IMR-90 (cell line): ENCODE data around the gene MGAT5B. TPM values are rescaled to one million over a fixed set of nuclear protein-coding genes. Genes with fewer than 3 reads are reported as not detected.

Experiments used
- ATAC-seq: fragments of 200-7000 bp; cut with Tn5 transposase; 2 replicates; pipeline ENCODE4 v1.9.1; 2020; ENCODE audit warnings: low read depth, mild to moderate bottlenecking, moderate library complexity
- BruUV-seq: library from RNA; stranded (reverse); fragments of 400-500 nt; replicated peaks from 2 replicates; lab custom pipeline; 2021; lab: Mats Ljungman, UMichigan
- CTCF ChIA-PET: fragments of 300-600 bp; formaldehyde crosslinking; extraction: SDS; loops from one replicate; lab custom pipeline; 2021; ENCODE audit warnings: antibody characterized with exemption; lab: Yijun Ruan, JAX
- POLR2A ChIA-PET: fragments of 300-600 bp; sonication (Branson Sonifier 250); formaldehyde crosslinking; loops from one replicate; lab custom pipeline; 2022; ENCODE audit warnings: antibody characterized with exemption; ENCODE audit not compliant: unreplicated experiment; lab: Charles Lee
- DNase-seq: peaks from one replicate; pipeline ENCODE4 v3.0.0; 2013
- H2AFZ ChIP-seq: replicated peaks from 2 replicates; pipeline ENCODE3; 2013; ENCODE audit warnings: low read length, mild to moderate bottlenecking; ENCODE audit not compliant: poor library complexity
- H2AK5ac ChIP-seq: 2 replicates; pipeline ENCODE4 v1.6.1; 2013; ENCODE audit warnings: low read depth, low read length, inconsistent platforms
- H2AK9ac ChIP-seq: replicated peaks from 2 replicates; pipeline ENCODE3; 2013; ENCODE audit warnings: mild to moderate bottlenecking, low read depth, low read length, moderate library complexity; ENCODE audit not compliant: poor library complexity
- H2BK120ac ChIP-seq: 2 replicates; pipeline ENCODE4 v1.6.1; 2013; ENCODE audit warnings: low read depth, low read length, inconsistent platforms
- H2BK15ac ChIP-seq: 3 replicates; pipeline ENCODE4 v1.6.1; 2013; ENCODE audit warnings: low read depth, low read length, inconsistent platforms
- H2BK20ac ChIP-seq: 2 replicates; pipeline ENCODE4 v1.6.1; 2013; ENCODE audit warnings: low read depth, mild to moderate bottlenecking, inconsistent platforms, low read length, moderate library complexity
- H2BK5ac ChIP-seq: 2 replicates; pipeline ENCODE4 v1.6.1; 2013; ENCODE audit warnings: mild to moderate bottlenecking, low read depth, low read length, inconsistent platforms; ENCODE audit not compliant: poor library complexity, severe bottlenecking
- H3K14ac ChIP-seq: replicated peaks from 2 replicates; pipeline ENCODE4 v1.6.1; 2013; ENCODE audit warnings: low read depth, low read length, inconsistent platforms
- H3K18ac ChIP-seq: 2 replicates; pipeline ENCODE4 v1.6.1; 2013; ENCODE audit warnings: low read depth, low read length, control low read depth
- H3K23ac ChIP-seq: 2 replicates; pipeline ENCODE4 v1.6.1; 2013; ENCODE audit warnings: low read depth, low read length, inconsistent platforms
- H3K27ac ChIP-seq: 2 replicates; pipeline ENCODE4 v1.5.1; 2013; ENCODE audit warnings: mild to moderate bottlenecking, control low read depth, low read length; ENCODE audit not compliant: insufficient read depth
- H3K27me3 ChIP-seq: 2 replicates; pipeline ENCODE4 v1.6.1; 2013; ENCODE audit warnings: low read length; ENCODE audit not compliant: control insufficient read depth, insufficient read depth
- H3K36me3 ChIP-seq: 2 replicates; pipeline ENCODE4 v1.6.1; 2013; ENCODE audit warnings: low read length, mixed read lengths; ENCODE audit not compliant: control insufficient read depth, insufficient read depth
- H3K4ac ChIP-seq: 2 replicates; pipeline ENCODE4 v1.6.1; 2013; ENCODE audit warnings: low read depth, low read length, inconsistent platforms
- H3K4me1 ChIP-seq: 2 replicates; pipeline ENCODE4 v1.6.1; 2013; ENCODE audit warnings: low read length, mixed read lengths; ENCODE audit not compliant: control insufficient read depth, insufficient read depth
- H3K4me2 ChIP-seq: 2 replicates; pipeline ENCODE4 v1.6.1; 2013; ENCODE audit warnings: low read depth, mild to moderate bottlenecking, control low read depth, low read length, moderate library complexity
- H3K4me3 ChIP-seq: 2 replicates; pipeline ENCODE4 v1.5.1; 2013; ENCODE audit warnings: low read depth, mild to moderate bottlenecking, control low read depth, low read length, moderate library complexity; ENCODE audit not compliant: insufficient read depth
- H3K56ac ChIP-seq: 2 replicates; pipeline ENCODE4 v1.6.1; 2013; ENCODE audit warnings: low read length, inconsistent platforms; ENCODE audit not compliant: insufficient read depth; ENCODE audit errors: extremely low read depth
- H3K79me1 ChIP-seq, 2 experiments: 2 replicates each; pipeline ENCODE4 v1.6.1; 2013; ENCODE audit warnings: low read length in 2 of 2, inconsistent platforms in 1 of 2, low read depth in 1 of 2
- H3K9ac ChIP-seq: 2 replicates; pipeline ENCODE4 v1.6.1; 2013; ENCODE audit warnings: low read depth, low read length, control low read depth
- H3K9me1 ChIP-seq: 2 replicates; pipeline ENCODE4 v1.6.1; 2013; ENCODE audit warnings: low read length, inconsistent platforms; ENCODE audit not compliant: insufficient read depth
- H3K9me3 ChIP-seq: 2 replicates; pipeline ENCODE4 v1.6.1; 2013; ENCODE audit warnings: low read length; ENCODE audit not compliant: control insufficient read depth, insufficient read depth
- H4K20me1 ChIP-seq: 2 replicates; pipeline ENCODE4 v1.6.1; 2013; ENCODE audit warnings: low read length, inconsistent platforms; ENCODE audit not compliant: insufficient read depth
- H4K5ac ChIP-seq: 2 replicates; pipeline ENCODE4 v1.6.1; 2013; ENCODE audit warnings: mild to moderate bottlenecking, low read depth, low read length, control low read depth
- H4K8ac ChIP-seq, 2 experiments: 2 replicates each; pipeline ENCODE4 v1.6.1; 2013; ENCODE audit warnings: low read depth in 2 of 2, low read length in 2 of 2, control low read depth in 1 of 2, inconsistent platforms in 1 of 2
- H4K91ac ChIP-seq: 2 replicates; pipeline ENCODE4 v1.6.1; 2013; ENCODE audit warnings: low read depth, low read length, inconsistent platforms; ENCODE audit not compliant: insufficient read depth
- CEBPB ChIP-seq: IDR thresholded peaks from 2 replicates; pipeline ENCODE4 v1.6.1; 2012; ENCODE audit warnings: low read depth, low read length, improper control_type of control experiment
- CHD1 ChIP-seq: IDR thresholded peaks from 2 replicates; pipeline ENCODE4 v1.6.1; 2012; ENCODE audit warnings: low read depth, low read length, improper control_type of control experiment
- FOS ChIP-seq: fragments of 150-350 bp; IDR thresholded peaks from 2 replicates; pipeline ENCODE4 v1.6.1; 2016; ENCODE audit warnings: low read depth, low read length
- MAFK ChIP-seq: IDR thresholded peaks from 2 replicates; pipeline ENCODE4 v1.6.1; 2012; ENCODE audit warnings: low read depth, low read length, improper control_type of control experiment
- MAZ ChIP-seq: IDR thresholded peaks from 2 replicates; pipeline ENCODE4 v1.6.1; 2012; ENCODE audit warnings: low read depth, mild to moderate bottlenecking, low read length, improper control_type of control experiment, moderate library complexity, borderline replicate concordance
- MXI1 ChIP-seq: IDR thresholded peaks from 2 replicates; pipeline ENCODE4 v1.6.1; 2012; ENCODE audit warnings: low read depth, mild to moderate bottlenecking, low read length, moderate library complexity, borderline replicate concordance
- RAD21 ChIP-seq: IDR thresholded peaks from 2 replicates; pipeline ENCODE4 v1.6.1; 2012; ENCODE audit warnings: low read length, improper control_type of control experiment
- RCOR1 ChIP-seq: IDR thresholded peaks from 2 replicates; pipeline ENCODE4 v1.6.1; 2012; ENCODE audit warnings: mild to moderate bottlenecking, low read length, improper control_type of control experiment; ENCODE audit not compliant: insufficient replicate concordance
- WGBS, 2 experiments: methylation state at CpG; one replicate each; pipeline versions ENCODE4 v1.1.5 to v1.1.7; 2013; ENCODE audit warnings: missing lambda C conversion rate in 2 of 2; ENCODE audit not compliant: insufficient read length in 1 of 2; ENCODE audit errors: extremely low coverage in 2 of 2; 5-methylcytosine and 5-hydroxymethylcytosine counted together
- dilution Hi-C: fragments of 300-500 bp; cut with HindIII; formaldehyde crosslinking; loops from one replicate; pipeline ENCODE4 v1.14.3; 2018; ENCODE audit warnings: low sequenced_read_pairs; ENCODE audit not compliant: unreplicated experiment
- in situ Hi-C: fragments of 300-500 bp; cut with MboI; formaldehyde crosslinking; loops from 3 replicates; pipeline ENCODE4 v1.14.3; 2019; ENCODE audit warnings: low sequenced_read_pairs, inconsistent platforms, mixed read lengths
- intact Hi-C: fragments of 100-400 bp; cut with micrococcal nuclease; formaldehyde crosslinking; loops from 2 replicates; pipeline ENCODE4 v1.10.0; 2022
- polyA plus RNA-seq, 3 experiments: library from polyadenylated mRNA; depleted of rRNA; stranded (reverse); fragments of >200 nt; gene quantifications; 2 replicates each; pipeline ENCODE4 v1.2.3, GENCODE V29; 2012; ENCODE audit warnings: low replicate concordance in 1 of 3
- total RNA-seq: library from RNA; depleted of rRNA; stranded (reverse); fragments of >200 nt; gene quantifications from 2 replicates; pipeline ENCODE4 v1.2.3, GENCODE V29; 2012

MGAT5B gene
- total and polyA plus RNA-seq, 2 of the 4 experiments (the other 2 are of a cell fraction) = 0.54 to 2.0 TPM

DNA sequence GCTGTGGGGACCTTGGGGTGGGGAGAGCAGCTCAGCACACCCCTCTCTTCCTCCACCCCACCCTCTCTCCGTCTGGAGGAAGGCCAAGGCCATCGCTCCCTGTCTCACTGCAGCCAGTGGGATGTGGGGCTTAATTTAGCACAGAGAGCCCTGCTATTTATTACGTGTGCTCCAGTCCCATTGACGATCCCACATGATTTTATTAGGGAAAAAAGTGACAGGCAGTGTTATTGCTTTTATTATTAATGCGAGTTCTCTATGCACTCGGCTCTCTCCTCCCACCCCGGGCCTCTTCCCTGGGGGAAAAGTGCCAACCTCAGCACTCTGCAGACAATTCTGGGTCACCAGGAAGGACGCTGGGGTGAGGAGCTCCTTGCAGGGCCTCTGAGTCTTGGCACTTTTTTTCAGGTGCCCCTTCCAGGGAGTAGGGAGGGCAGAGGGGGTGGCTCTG is 57.3 kb downstream of the MGAT5B start:
- H4K8ac ChIP-seq = no peak overlapping the region
- H3K79me1 ChIP-seq = no peaks in the 10 kb centered on the region
- no peaks in the 10 kb centered on the region for H3K36me3 ChIP-seq
- no peaks in the 10 kb centered on the region for H3K4me1 ChIP-seq
- no peak overlapping the region for H3K4me2 ChIP-seq
- in situ Hi-C loops = no loop called here
- BruUV-seq = no TSS peak
- H3K27ac ChIP-seq = no peak overlapping the region
- dilution Hi-C loops = no loop called here
- no peak overlapping the region for H3K18ac ChIP-seq
- CTCF ChIA-PET = no interaction called here
- ATAC-seq = no peak
- no peak overlapping the region for H2AFZ ChIP-seq
- no peak overlapping the region for H3K9ac ChIP-seq
- TF ChIP-seq RCOR1 (no peak), MAFK (peak; percentile 32; the same call in 1 of the 2 replicates), FOS (no peak), CEBPB (no peak), RAD21 (no peak), CHD1 (no peak), MXI1 (no peak), MAZ (no peak)
- no peak overlapping the region for H3K4ac ChIP-seq
- no peak overlapping the region for H3K23ac ChIP-seq
- H3K27me3 ChIP-seq = peaks cover 14% of the 10 kb centered on the region
- H2BK5ac ChIP-seq = no peak overlapping the region
- WGBS, 2 experiments = no CpG with 5 or more reads among the region's 8 CpGs
- H4K5ac ChIP-seq = no peak overlapping the region
- no peak overlapping the region for H3K14ac ChIP-seq
- DNase-seq = no peak
- no peaks in the 10 kb centered on the region; the same call in 1 of the 2 replicates for H4K20me1 ChIP-seq
- H2BK20ac ChIP-seq = no peak overlapping the region
- H3K9me3 ChIP-seq = no peaks in the 10 kb centered on the region
- H2BK15ac ChIP-seq = no peak overlapping the region
- H3K56ac ChIP-seq = no peak overlapping the region
- no peak overlapping the region for H4K91ac ChIP-seq
- H2AK9ac ChIP-seq = no peak overlapping the region
- H3K4me3 ChIP-seq = no peak overlapping the region
- intact Hi-C loops = no loop called here
- H2BK120ac ChIP-seq = no peak overlapping the region
- H2AK5ac ChIP-seq = no peak overlapping the region
- POLR2A ChIA-PET = no interaction called here
- H3K9me1 ChIP-seq = no peaks in the 10 kb centered on the region
